ENCODE data around the gene PAPSS1.

Gene PAPSS1

DNA sequence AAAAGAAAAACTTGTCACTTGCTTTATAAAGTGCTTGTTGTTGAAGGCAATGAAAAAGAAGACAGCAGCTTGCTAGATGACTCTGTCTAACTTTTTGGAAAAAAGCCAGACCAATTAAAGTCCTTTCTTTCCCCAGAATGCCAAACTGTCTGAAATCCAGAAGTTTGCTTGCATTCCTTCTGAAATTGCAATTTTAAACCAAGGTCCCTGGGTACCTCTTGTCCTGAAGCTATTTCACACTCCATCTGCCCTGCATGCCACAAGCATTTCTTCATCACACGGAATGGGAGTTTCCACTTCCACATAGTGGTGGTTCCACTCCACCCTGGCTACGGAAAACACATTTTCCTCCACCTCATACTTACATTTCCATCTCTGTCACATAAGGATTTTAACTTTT, 101.0 kb downstream of the PAPSS1 start:
- no peak for FAIRE-seq

- FAIRE-seq: no peak
Observed at GRCh38 chr4:107618656-107619055, 101.4 kb downstream of the PAPSS1 start.

- no peak for FAIRE-seq
Observed at GRCh38 chr4:107616838-107617389, 103.1 kb downstream of the PAPSS1 start.

- FAIRE-seq: no peak
Observed at GRCh38 chr4:107615809-107616208, 104.2 kb downstream of the PAPSS1 start.

GRCh38 chr4:107603430-107603829, 116.6 kb downstream of the PAPSS1 start:
- FAIRE-seq: no peak

GRCh38 chr4:107600983-107601382, 119.1 kb downstream of the PAPSS1 start:
- FAIRE-seq: no peak

- no peak for FAIRE-seq
Observed at GRCh38 chr4:107600436-107600835, 119.6 kb downstream of the PAPSS1 start.

DNA sequence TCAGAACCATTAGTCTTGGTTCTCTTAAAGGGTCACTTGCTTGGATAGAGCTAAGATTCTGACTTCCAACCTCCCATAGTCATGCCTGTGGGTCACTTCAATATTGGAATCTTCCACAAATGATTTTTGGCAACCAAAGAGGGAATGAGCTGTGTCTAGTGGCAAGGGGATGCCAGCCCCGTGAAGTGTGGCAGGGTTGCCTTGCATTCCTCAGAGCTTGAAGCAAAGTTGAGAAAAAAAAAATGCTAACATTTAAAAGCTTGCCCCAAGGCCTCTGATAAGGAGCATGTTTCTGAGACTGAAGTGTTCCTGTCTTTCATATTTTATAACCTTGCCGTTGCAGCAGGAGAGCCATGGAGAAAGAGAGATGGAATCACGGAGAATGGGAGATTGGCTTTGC, 120.2 kb downstream of the PAPSS1 start:
- no peak for FAIRE-seq

GRCh38 chr4:107593230-107593629, 126.8 kb downstream of the PAPSS1 start:
- FAIRE-seq: no peak

GRCh38 chr4:107592519-107592918, 127.5 kb downstream of the PAPSS1 start:
- no peak for FAIRE-seq

GRCh38 chr4:107589269-107589668, 130.8 kb downstream of the PAPSS1 start:
- FAIRE-seq: no peak

- no peak for FAIRE-seq
Observed at GRCh38 chr4:107586371-107586770, 133.7 kb downstream of the PAPSS1 start.

GRCh38 chr4:107579099-107579498, 140.9 kb downstream of the PAPSS1 start:
- no peak for FAIRE-seq

DNA sequence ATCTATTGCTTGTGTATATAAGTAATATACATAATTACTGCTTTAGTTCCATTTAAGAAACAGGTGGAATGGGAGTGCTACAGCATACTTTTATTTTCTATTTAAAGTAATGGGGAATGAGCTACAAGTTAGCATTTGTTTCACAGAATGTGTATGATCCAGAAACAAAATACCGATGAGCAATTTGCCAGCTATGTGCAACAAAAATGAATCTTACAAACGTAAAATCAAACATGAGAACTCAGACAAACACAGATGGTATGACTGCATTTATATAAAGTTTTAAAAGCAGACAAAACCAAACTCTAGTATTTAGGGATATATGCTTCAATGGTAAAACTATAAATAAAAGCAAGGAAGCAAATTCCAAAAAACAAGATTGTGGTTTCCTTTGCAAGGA, 141.7 kb downstream of the PAPSS1 start:
- FAIRE-seq: no peak

GRCh38 chr4:107577743-107578142, 142.3 kb downstream of the PAPSS1 start:
- FAIRE-seq: no peak

GRCh38 chr4:107575243-107575642, 144.8 kb downstream of the PAPSS1 start:
- no peak for FAIRE-seq

DNA sequence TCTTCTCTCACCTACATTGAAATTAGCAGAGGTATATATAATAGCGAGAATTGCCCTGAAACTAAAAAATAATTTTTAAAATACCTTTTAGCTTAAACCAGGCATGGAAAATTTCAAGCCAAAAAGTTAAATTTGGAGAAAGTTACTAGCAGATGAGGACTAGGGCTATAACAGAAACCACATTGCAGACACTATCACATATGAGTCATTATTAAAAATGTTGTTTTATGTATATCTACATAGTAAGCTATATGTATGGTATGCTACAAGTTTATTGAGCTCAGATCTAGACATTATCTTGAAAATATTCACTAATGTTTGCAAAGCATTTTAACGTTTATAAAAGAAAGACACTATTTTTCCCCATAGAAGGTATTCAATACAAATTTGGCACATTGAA, 147.8 kb downstream of the PAPSS1 start:
- no peak for FAIRE-seq

- no peak for FAIRE-seq
Observed at GRCh38 chr4:107570952-107571351, 149.1 kb downstream of the PAPSS1 start.

- FAIRE-seq: no peak
Observed at GRCh38 chr4:107564326-107564725, 155.7 kb downstream of the PAPSS1 start.

Measured in TTC549 (cell line).